Choroid plexus epithelial cell (primary cell): ENCODE measurements around the gene DLGAP1.

Experiments used
- DNase-seq: peaks from one replicate; pipeline ENCODE4 v3.0.0-alpha.2; 2010; ENCODE audit warnings: low read depth
- H3K4me3 ChIP-seq: 2 replicates; pipeline ENCODE4 v1.5.1; 2011; ENCODE audit warnings: low read depth, mild to moderate bottlenecking, control low read depth, low read length, moderate library complexity
- TF ChIP-seq, protein P1 (sequence below): conservative IDR thresholded peaks from 2 replicates; pipeline ENCODE4 v1.5.1; 2011; ENCODE audit warnings: low read depth, mild to moderate bottlenecking, control low read depth, inconsistent platforms, low read length, moderate library complexity

The DLGAP1 gene

DNA sequence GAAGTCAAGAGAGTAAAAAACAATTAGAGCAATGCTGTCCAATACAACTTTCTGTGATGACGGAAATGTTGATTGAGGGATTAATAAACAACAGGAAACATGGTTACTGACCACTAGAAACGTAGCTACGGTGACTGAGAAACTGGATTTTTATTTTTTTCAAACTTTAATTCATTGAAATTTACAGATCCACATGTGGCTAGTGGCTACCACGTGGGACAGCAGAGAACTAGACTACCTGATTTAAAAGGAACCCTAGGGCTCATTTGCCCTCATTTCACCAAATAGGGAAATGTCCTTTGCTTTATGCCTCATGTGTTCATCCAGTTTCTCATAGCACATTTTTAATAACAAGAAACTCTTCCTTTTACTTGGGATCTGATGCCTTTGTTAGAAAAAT lies 592.1 kb downstream of the DLGAP1 start:
- TF ChIP-seq, protein P1, sequence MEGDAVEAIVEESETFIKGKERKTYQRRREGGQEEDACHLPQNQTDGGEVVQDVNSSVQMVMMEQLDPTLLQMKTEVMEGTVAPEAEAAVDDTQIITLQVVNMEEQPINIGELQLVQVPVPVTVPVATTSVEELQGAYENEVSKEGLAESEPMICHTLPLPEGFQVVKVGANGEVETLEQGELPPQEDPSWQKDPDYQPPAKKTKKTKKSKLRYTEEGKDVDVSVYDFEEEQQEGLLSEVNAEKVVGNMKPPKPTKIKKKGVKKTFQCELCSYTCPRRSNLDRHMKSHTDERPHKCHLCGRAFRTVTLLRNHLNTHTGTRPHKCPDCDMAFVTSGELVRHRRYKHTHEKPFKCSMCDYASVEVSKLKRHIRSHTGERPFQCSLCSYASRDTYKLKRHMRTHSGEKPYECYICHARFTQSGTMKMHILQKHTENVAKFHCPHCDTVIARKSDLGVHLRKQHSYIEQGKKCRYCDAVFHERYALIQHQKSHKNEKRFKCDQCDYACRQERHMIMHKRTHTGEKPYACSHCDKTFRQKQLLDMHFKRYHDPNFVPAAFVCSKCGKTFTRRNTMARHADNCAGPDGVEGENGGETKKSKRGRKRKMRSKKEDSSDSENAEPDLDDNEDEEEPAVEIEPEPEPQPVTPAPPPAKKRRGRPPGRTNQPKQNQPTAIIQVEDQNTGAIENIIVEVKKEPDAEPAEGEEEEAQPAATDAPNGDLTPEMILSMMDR, result no peak
- no peak overlapping the region for H3K4me3 ChIP-seq
- no peak for DNase-seq

DNA sequence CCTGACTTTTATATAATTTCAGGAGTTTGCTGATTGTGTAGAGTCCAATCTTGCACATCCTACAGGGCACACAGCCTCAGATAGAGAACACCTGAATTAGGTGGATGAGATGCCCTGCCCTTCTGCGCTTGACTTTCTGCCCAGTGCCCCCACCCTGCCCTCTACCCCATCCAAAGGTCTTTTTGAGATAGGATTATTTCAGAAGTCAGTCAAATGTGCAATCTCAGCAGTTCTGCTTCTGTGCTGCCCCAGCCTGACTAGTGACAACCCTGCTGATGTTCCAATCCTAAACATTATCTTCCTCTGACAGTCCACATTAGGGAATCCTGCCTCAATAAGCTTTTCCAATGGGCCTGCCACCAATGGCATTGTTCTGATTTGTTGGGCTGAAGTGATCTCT lies 593.6 kb downstream of the DLGAP1 start:
- TF ChIP-seq, protein P1, result no peak
- no peak overlapping the region for H3K4me3 ChIP-seq
- no peak for DNase-seq

DNA sequence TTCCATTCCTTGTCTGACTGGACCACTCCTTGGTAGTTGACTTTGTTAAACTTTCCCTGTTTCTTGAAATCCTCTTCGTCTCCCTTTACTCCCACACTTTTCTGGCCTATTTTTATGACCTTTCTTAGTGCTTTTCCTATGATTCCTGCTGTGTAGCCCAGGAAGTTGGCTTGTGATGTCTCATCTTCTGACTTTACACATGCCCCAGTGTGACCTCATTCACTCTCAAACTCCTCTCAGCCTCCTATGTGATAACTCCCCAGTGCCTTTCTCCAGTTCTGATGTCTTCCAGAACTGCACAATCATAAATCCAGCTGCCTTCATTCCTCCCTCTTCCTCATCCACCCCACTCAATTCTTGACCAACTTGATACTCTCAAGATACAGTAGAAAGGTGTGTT lies 597.6 kb downstream of the DLGAP1 start:
- TF ChIP-seq, protein P1, result no peak
- DNase-seq, result no peak
- H3K4me3 ChIP-seq, result no peak overlapping the region

DNA sequence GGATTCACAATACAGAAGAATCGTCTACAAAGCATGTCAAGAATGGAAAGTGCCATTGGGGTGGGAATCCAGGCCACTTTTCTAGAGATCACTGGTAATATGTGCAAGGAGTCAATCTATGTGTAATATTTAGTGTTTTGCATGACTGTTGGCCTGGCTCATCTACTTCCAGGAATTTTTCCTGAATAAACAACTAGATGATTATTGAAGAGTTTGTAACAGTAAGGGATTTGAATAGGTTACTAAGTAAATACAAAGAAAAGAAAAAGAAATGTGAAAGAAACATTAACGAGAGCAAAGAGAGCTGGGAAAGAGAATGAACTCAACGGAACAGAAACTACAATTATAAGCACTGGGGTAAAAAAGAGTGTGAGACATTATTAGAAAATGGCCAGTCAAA lies 599.1 kb downstream of the DLGAP1 start:
- no peak for DNase-seq
- no peak overlapping the region for H3K4me3 ChIP-seq
- TF ChIP-seq, protein P1, result no peak

DNA sequence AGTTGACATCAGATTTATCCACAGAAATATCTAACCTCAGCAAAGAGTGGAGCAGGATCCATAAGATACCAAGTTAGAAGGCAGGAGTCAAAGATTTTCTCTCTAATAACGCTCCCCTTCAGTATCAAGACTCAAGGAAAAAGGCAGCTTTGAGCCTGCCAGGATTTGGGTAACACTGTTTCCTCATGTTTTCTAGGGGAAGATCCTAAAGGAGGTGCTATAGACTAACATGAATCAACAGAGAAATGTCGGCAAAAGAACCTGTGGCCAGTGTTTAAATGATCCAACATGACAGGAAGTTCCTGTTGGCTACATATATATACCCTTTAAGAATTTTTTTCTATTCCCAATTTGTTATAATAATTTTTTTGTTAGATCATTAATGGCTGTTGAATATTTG lies 602.8 kb downstream of the DLGAP1 start:
- H3K4me3 ChIP-seq, result no peak overlapping the region
- TF ChIP-seq, protein P1, result no peak
- DNase-seq, result no peak

DNA sequence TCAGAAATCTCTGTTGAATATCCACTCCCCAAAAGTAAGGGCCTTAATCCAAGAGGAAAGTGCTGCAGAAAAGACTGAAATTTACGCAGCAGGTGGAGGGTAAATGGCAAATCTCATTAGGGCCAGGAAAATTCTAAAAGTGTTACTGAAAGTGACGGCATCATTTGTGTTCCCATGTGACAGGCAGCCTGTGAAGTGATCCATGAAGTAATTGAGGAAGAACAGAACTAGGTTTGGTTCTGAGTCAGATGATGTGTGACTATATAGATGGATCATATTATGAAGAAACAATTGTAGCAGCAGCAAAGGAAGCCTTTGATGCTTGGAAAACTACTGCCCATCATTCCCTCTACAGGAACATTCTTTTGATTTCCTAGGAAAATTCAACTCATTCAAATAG lies 603.9 kb downstream of the DLGAP1 start:
- TF ChIP-seq, protein P1, result no peak
- no peak overlapping the region for H3K4me3 ChIP-seq
- no peak for DNase-seq

DNA sequence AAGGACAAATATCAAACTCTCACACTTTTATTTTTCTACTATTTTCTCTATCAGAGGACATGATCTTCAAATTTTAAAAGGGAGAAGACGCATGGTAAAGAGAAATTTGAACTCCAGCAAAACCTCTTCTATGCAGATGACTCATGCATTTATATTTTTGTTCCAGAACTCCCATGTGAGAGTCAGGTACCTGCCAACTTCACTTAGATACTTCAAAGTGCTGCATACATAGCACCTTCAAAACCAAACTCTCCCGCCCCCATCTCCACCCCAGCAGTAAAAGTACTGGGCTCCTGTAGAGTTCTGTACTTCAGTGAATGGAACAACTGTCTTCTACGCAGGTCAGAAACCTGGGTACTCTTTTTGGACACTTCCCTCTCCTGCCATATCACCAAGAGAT lies 606.8 kb downstream of the DLGAP1 start:
- DNase-seq, result no peak
- TF ChIP-seq, protein P1, result no peak
- H3K4me3 ChIP-seq, result no peak overlapping the region
